Heart left ventricle (tissue), 16 donors: ENCODE measurements around the gene OR56A3. TPM values are rescaled to one million over a fixed set of nuclear protein-coding genes. Genes with fewer than 3 reads are reported as not detected.
A peak's percentile ranks its signal among the peaks of the same experiment; 100 is the strongest.
"Not testable (repeated sequence)": the region's sequence is repeated elsewhere in the genome, so short reads cannot be mapped to it uniquely, and the experiment has no call there.

Experiments
- ATAC-seq, 4 donors: fragments of 200-7000 bp; cut with Tn5 transposase; one replicate each; pipeline ENCODE4 v1.9.1; 2020 to 2022; ENCODE audit warnings: moderate library complexity in 4 of 4, mild to moderate bottlenecking in 3 of 4, moderate number of reproducible peaks in 1 of 4
- DNase-seq, 5 donors: peaks; one replicate each; pipeline ENCODE4 v3.0.0-alpha.2; 2020
- H3K27ac ChIP-seq, 12 donors: fragments of 200-600 bp; sonication (generic) in 4 of 12; one replicate each; pipeline versions ENCODE4 v1.5.0 to v1.8.0; 2016 to 2022; ENCODE audit warnings: mild to moderate bottlenecking in 2 of 12
- H3K27me3 ChIP-seq, 9 donors: fragments of 200-600 bp; sonication (generic) in 2 of 9; one replicate each; pipeline versions ENCODE4 v1.5.1 to v1.8.0; 2016 to 2022; ENCODE audit warnings: mild to moderate bottlenecking in 3 of 9
- H3K36me3 ChIP-seq, 9 donors: fragments of 200-600 bp; sonication (generic) in 2 of 9; one replicate each; pipeline versions ENCODE4 v1.5.0 to v1.8.0; 2018 to 2022; ENCODE audit warnings: mild to moderate bottlenecking in 2 of 9
- H3K4me1 ChIP-seq, 12 donors: fragments of 200-600 bp; sonication (generic) in 4 of 12; one replicate each; pipeline versions ENCODE4 v1.5.0 to v1.8.0; 2016 to 2022; ENCODE audit warnings: mild to moderate bottlenecking in 3 of 12
- H3K4me3 ChIP-seq, 12 donors: fragments of 200-600 bp; sonication (generic) in 4 of 12; one replicate each; pipeline versions ENCODE4 v1.5.0 to v1.8.0; 2017 to 2022; ENCODE audit warnings: mild to moderate bottlenecking in 9 of 12, moderate library complexity in 4 of 12
- H3K9me3 ChIP-seq, 12 donors: fragments of 200-600 bp; sonication (generic) in 4 of 12; one replicate each; pipeline versions ENCODE4 v1.5.0 to v1.8.0; 2016 to 2022; ENCODE audit warnings: mild to moderate bottlenecking in 1 of 12
- POLR2A ChIP-seq, 2 donors: fragments of 450-650 bp; IDR thresholded peaks; one replicate each; pipeline ENCODE4 v1.6.1; 2017; ENCODE audit warnings: antibody characterized with exemption in 2 of 2, mild to moderate bottlenecking in 2 of 2, moderate library complexity in 2 of 2
- WGBS, 4 donors: extraction: QIAGEN DNeasy Blood & Tissue Kit in 2 of 4; methylation state at CpG; one replicate each; pipeline versions ENCODE4 v1.1.5 to v1.1.7; 2013 to 2018; 5-methylcytosine and 5-hydroxymethylcytosine counted together
- intact Hi-C, 10 donors: fragments of 100-400 bp; cut with DNase I; formaldehyde crosslinking; loops; one replicate each; pipeline versions ENCODE4 v1.11.1 to v1.14.2; 2022
- polyA plus RNA-seq, 2 donors: library from polyadenylated mRNA; stranded (reverse); fragments of 200-250 nt; gene quantifications; one replicate each; pipeline ENCODE4 v1.2.3, GENCODE V29; 2013
- total RNA-seq, 9 donors: library from RNA; depleted of rRNA in 2 of 9; stranded (reverse); fragments of >200 nt in 2 of 9; fragmentation: NEBNext Ultra II Directional in 3 of 9; extraction: Animal tissue kit (Norgen Biotek cat#: 25700) in 3 of 9; gene quantifications; one replicate each; pipeline versions ENCODE4 v1.1.0 to v1.2.4, GENCODE V29; 2016 to 2023
- TF ChIP-seq, protein P1 (sequence below), 12 donors: fragments of 200-600 bp; sonication (generic) in 4 of 12; IDR thresholded peaks; one replicate each; pipeline versions ENCODE4 v1.5.0 to v1.8.0; 2018 to 2022; ENCODE audit warnings: antibody characterized with exemption in 12 of 12, mild to moderate bottlenecking in 5 of 12
- donor health status: ischemic (EF 13 %, LVEDD 7.1; RV severe dilation, severe dysfunction).
- donor health status: healthy with polysubstance abuse.
- donor health status: DM: no; HTN: yes; CAD: no.
- donor health status: DM: no; HTN: no; CAD: no.
- donor health status: ischemic (EF 25% LVEDD 6.9; RV normal size, moderate dysfunction).
- donor health status: ischemic (EF 25% LVEDD 5.7; RV mildly dilated, moderate dysfunction).
- donor health status: healthy.
- donor health status: DM: yes; HTN: yes; CAD: no.
- donor health status: ischemic (EF 35%, LVEDD 5.7; RV mildly dilated, moderate dysfunction).
- donor health status: nonischemic (EF 11% LVEDD 7.7; RV severe dilation, severe dysfunction).
- donor health status: DM: yes; HTN: yes; CAD: no.
- donor health status: PGD.
- donor health status: ischemic (EF 29% LVEDD 5.4; RV normal size, mild dysfunction).
- donor health status: nonischemic (EF 23%, LVEDD 6.1; RV moderate dilation, normal function).

The OR56A3 gene
- total and polyA plus RNA-seq, 11 donors, result not detected

DNA sequence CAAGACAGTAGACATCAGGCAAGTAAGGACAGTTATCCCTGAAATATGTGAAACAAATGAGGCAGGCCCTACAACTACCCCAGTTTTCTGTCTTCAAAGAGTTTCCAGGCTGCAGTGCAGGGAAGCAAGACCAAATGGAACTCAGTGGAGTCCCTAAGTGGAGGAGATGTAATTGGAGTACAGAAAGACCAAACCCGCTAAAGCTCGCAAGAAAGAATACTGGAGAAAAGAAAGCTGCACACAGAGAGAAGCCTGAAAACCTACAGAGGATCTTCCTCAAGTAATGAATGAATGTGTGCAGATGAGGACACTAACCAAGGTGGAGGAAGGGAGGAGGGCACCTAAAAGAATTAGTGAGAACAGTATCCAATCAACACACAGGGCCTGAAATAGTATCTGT, 1.3 kb upstream of the OR56A3 start:
- DNase-seq (no peak), ATAC-seq (no peak)
- Histone ChIP-seq H3K9me3 (no peaks in the 10 kb centered on the region), H3K36me3 (no peaks in the 10 kb centered on the region), H3K27me3 (no peaks in the 10 kb centered on the region), H3K4me1 (no peaks in the 10 kb centered on the region), H3K27ac (no peak overlapping the region), H3K4me3 (no peak overlapping the region)
- 92 to 96% (median 95%) methylated on average over 2 of the region's 2 CpGs for WGBS, 4 donors
- TF ChIP-seq, protein P1, sequence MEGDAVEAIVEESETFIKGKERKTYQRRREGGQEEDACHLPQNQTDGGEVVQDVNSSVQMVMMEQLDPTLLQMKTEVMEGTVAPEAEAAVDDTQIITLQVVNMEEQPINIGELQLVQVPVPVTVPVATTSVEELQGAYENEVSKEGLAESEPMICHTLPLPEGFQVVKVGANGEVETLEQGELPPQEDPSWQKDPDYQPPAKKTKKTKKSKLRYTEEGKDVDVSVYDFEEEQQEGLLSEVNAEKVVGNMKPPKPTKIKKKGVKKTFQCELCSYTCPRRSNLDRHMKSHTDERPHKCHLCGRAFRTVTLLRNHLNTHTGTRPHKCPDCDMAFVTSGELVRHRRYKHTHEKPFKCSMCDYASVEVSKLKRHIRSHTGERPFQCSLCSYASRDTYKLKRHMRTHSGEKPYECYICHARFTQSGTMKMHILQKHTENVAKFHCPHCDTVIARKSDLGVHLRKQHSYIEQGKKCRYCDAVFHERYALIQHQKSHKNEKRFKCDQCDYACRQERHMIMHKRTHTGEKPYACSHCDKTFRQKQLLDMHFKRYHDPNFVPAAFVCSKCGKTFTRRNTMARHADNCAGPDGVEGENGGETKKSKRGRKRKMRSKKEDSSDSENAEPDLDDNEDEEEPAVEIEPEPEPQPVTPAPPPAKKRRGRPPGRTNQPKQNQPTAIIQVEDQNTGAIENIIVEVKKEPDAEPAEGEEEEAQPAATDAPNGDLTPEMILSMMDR (IDR thresholded peaks at IDR 0.05), result no peak
- no peak for TF ChIP-seq POLR2A (IDR thresholded peaks at IDR 0.05)
- intact Hi-C loops, result no loop called here

DNA sequence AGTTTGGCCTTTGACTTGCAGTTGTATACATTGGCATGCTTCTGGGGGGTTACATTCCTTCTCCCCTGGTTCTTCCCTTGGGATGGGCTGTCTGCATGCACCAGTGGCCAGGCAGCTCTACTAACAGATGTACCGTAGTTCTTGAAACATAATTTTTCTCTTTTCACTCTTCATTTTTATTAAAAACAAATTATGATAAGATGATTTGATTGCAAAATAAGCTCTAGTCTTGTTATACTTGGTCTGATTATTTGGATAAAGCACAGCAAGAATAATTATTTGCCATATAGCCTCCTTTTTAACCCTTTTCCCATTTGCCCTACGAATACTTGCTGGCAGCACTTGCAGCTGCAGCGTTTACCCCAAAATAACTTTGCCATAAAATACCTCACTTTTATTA, 13.5 kb downstream of the OR56A3 start:
- Histone ChIP-seq H3K27ac (no peak overlapping the region), H3K4me1 (no peaks in the 10 kb centered on the region), H3K36me3 (no peaks in the 10 kb centered on the region), H3K9me3 (peaks cover 0 to 14% (median 0%) of the 10 kb centered on the region in 12 donors), H3K4me3 (no peak overlapping the region), H3K27me3 (peaks cover 0 to 2% (median 0%) of the 10 kb centered on the region in 9 donors)
- no peak for TF ChIP-seq POLR2A (IDR thresholded peaks at IDR 0.05)
- TF ChIP-seq, protein P1 (IDR thresholded peaks at IDR 0.05), result no peak
- DNase-seq (no peak), ATAC-seq (no peak)
- intact Hi-C loops, result no loop called here
- 84 to 88% (median 87%) methylated on average over 3 of the region's 3 CpGs for WGBS, 4 donors

DNA sequence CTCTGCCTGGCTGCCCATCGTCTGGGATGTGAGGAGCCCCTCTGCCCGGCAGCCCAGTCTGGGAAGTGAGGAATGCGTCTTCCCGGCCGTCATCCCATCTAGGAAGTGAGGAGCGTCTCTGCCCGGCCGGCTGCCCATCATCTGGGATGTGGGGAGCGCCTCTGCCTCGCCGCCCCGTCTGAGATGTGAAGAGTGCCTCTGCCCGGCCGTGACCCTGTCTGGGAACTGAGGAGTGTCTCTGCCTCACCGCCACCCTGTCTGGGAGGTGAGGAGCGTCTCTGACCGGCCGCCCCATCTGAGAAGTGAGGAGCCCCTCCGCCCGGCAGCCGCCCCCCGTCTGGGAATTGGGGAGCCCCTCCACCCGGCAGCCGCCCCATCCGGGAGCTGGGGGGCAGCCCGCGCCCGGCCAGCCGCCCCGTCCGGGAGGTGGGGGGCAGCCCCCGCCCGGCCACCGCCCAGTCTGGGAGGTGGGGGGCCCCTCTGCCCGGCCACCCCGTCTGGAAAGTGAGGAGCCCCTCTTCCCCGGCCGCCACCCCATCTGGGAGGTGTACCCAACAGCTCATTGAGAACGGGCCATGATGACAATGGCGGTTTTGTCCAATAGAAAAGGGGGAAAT, 18.8 kb downstream of the OR56A3 start:
- H3K4me3 ChIP-seq, H3K4me1 ChIP-seq, H3K27ac ChIP-seq, H3K36me3 ChIP-seq, H3K27me3 ChIP-seq, ATAC-seq, intact Hi-C loops: not testable (repeated sequence)
- 78 to 96% (median 94%) methylated on average over 9 to 40 of the region's 40 CpGs for WGBS, 4 donors
- peaks cover 0 to 43% (median 5%) of the 10 kb centered on the region in 12 donors for H3K9me3 ChIP-seq
- peak in 1 of 5 donors; percentile 60 for DNase-seq

DNA sequence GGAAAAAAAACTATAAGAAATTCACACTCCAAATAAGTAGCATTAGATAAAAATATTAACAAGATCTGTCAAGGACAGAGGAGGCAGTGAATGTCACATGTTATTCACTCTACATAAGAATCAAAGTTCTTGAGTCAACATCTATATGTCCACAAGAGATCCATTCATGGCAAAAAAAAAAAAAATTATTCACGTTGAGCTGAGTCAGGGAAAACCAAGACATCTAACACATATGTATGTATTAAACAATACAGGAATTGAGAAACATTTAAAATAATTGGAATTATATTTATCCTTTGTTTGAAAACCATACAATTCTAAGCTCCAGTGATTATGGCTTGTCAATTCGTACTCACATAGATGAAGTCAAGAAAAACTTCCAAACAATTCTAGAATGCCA, 24.9 kb downstream of the OR56A3 start:
- Histone ChIP-seq H3K4me3 (no peak overlapping the region), H3K9me3 (peaks cover 0 to 25% (median 5%) of the 10 kb centered on the region in 12 donors), H3K27ac (no peak overlapping the region), H3K36me3 (no peaks in the 10 kb centered on the region), H3K27me3 (peaks cover 0 to 5% (median 0%) of the 10 kb centered on the region in 9 donors), H3K4me1 (no peaks in the 10 kb centered on the region)
- no peak for DNase-seq
- TF ChIP-seq, protein P1 (IDR thresholded peaks at IDR 0.05), result no peak
- no peak for TF ChIP-seq POLR2A (IDR thresholded peaks at IDR 0.05)
- no peak for ATAC-seq
- 60 to 74% (median 68%) methylated on average over 2 of the region's 2 CpGs for WGBS, 4 donors
- intact Hi-C loops, result no loop called here

DNA sequence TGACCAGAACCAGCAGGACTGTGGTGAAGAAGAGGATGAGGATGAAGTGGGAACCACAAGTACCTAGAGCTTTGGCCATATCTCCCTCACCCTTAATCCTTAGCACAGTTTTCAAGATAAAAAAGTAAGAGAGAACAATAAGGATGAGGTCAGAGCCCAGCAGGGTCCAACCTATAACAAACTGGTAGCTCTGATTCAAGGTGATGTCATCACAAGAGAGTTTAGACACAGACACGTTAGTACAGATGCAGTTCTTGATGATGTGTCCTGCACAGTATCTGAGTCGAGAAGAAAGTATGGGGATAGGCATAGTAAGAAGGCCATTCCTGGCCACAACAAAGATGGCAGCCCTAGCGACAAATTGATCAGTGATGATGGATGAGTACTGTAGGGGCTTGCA, 25.7 kb downstream of the OR56A3 start:
- Histone ChIP-seq H3K4me1 (no peaks in the 10 kb centered on the region), H3K4me3 (no peak overlapping the region), H3K27me3 (peaks cover 0 to 5% (median 0%) of the 10 kb centered on the region in 9 donors), H3K36me3 (no peaks in the 10 kb centered on the region), H3K27ac (no peak overlapping the region), H3K9me3 (peaks cover 0 to 21% (median 5%) of the 10 kb centered on the region in 12 donors)
- no peak for ATAC-seq
- TF ChIP-seq, protein P1 (IDR thresholded peaks at IDR 0.05), result no peak
- TF ChIP-seq POLR2A (IDR thresholded peaks at IDR 0.05), result no peak
- WGBS, 4 donors, result 42 to 74% (median 63%) methylated on average over 3 of the region's 3 CpGs
- intact Hi-C loops, result no loop called here
- DNase-seq, result no peak
